Gastrocnemius medialis (tissue), 4 donors: Measurements from ENCODE around the gene B4GALT3. TPM values are rescaled to one million over a fixed set of nuclear protein-coding genes. Genes with fewer than 3 reads are reported as not detected.

Experiments used
- ATAC-seq, 2 donors: fragments of 150-250 bp; one replicate each; pipeline ENCODE4 v1.9.1; 2016
- DNase-seq, 2 donors: peaks; one replicate each; pipeline ENCODE4 v3.0.0-alpha.2; 2019
- H3K27ac ChIP-seq, 4 donors: fragments of 200-600 bp; sonication (generic); 1 replicate in 1 of 4; 2 replicates in 3 of 4; pipeline ENCODE4 v1.5.1; 2016 to 2018; ENCODE audit warnings: mild to moderate bottlenecking in 2 of 4, moderate library complexity in 1 of 4
- H3K27me3 ChIP-seq, 3 donors: fragments of 200-600 bp; sonication (generic) in 2 of 3; 1 replicate in 1 of 3; 2 replicates in 2 of 3; pipeline versions ENCODE4 v1.5.1 to v1.6.0; 2016 to 2019; ENCODE audit warnings: mild to moderate bottlenecking in 1 of 3, moderate library complexity in 1 of 3
- H3K36me3 ChIP-seq, 2 donors: fragments of 200-600 bp; sonication (generic) in 1 of 2; one replicate each; pipeline ENCODE4 v1.5.1; 2017 to 2018
- H3K4me1 ChIP-seq, 2 donors: fragments of 200-600 bp; sonication (generic) in 1 of 2; one replicate each; pipeline ENCODE4 v1.5.1; 2016 to 2017; ENCODE audit warnings: mild to moderate bottlenecking in 2 of 2
- H3K4me3 ChIP-seq, 4 donors: fragments of 200-600 bp; sonication (generic) in 3 of 4; 1 replicate in 1 of 4; 2 replicates in 3 of 4; pipeline ENCODE4 v1.5.1; 2016 to 2019; ENCODE audit warnings: mild to moderate bottlenecking in 2 of 4
- H3K9me3 ChIP-seq, 3 donors: fragments of 200-600 bp; sonication (generic) in 2 of 3; 1 replicate in 1 of 3; 2 replicates in 2 of 3; pipeline ENCODE4 v1.5.1; 2016 to 2019
- CTCF ChIP-seq, 5 experiments: fragments of 450-650 bp in 3 of 5; fragments of 200-600 bp in 2 of 5; sonication (generic) in 2 of 5; IDR thresholded peaks in 4 of 5; conservative IDR thresholded peaks in 1 of 5; 1 replicate in 4 of 5; 2 replicates in 1 of 5; pipeline ENCODE4 v1.5.1; 2016 to 2019; ENCODE audit warnings: antibody characterized with exemption in 5 of 5, mild to moderate bottlenecking in 3 of 5, moderate library complexity in 3 of 5
- POLR2A ChIP-seq, 2 donors: fragments of 450-650 bp; IDR thresholded peaks; one replicate each; pipeline ENCODE4 v1.6.1; 2017; ENCODE audit warnings: antibody characterized with exemption in 2 of 2, mild to moderate bottlenecking in 2 of 2, moderate library complexity in 2 of 2
- in situ Hi-C, 4 donors: fragments of 200-750 bp; cut with MboI; loops; one replicate each; pipeline versions ENCODE4 v1.15.0 to v1.8.0; 2017; ENCODE audit warnings: low sequenced_read_pairs in 4 of 4
- intact Hi-C: fragments of 100-400 bp; cut with DNase I; formaldehyde crosslinking; loops from one replicate; pipeline ENCODE4 v1.15.1; 2023; ENCODE audit warnings: low total_unique reads
- total RNA-seq, 4 donors: library from RNA; depleted of rRNA; stranded (reverse); fragments of >200 nt; gene quantifications; one replicate each; pipeline versions ENCODE4 v1.1.0 to v1.2.3, GENCODE V29; 2016

Gene B4GALT3
- total RNA-seq, 4 donors from 2014 or later: 35.5 to 47.7 (median 43.7) TPM

- DNase-seq: no peak
- intact Hi-C loops: no loop called here
- TF ChIP-seq CTCF (IDR thresholded peaks at IDR 0.05 in 4 of 5, conservative IDR thresholded peaks at IDR 0.05 in 1 of 5): no peak
- no peak for TF ChIP-seq POLR2A (IDR thresholded peaks at IDR 0.05)
Measured at GRCh38 chr1:161164901-161165610, 12.3 kb downstream of the B4GALT3 start.

GRCh38 chr1:161163793-161164192 is 13.5 kb downstream of the B4GALT3 start:
- ATAC-seq (no peak), DNase-seq (no peak)
- no peak overlapping the region for H3K4me3 ChIP-seq
- TF ChIP-seq CTCF (IDR thresholded peaks at IDR 0.05 in 4 of 5, conservative IDR thresholded peaks at IDR 0.05 in 1 of 5) (no peak), POLR2A (IDR thresholded peaks at IDR 0.05) (no peak)
- peaks cover 32 to 39% of the 10 kb centered on the region in 2 donors for H3K4me1 ChIP-seq
- H3K9me3 ChIP-seq: no peaks in the 10 kb centered on the region
- in situ Hi-C loops: no loop called here
- intact Hi-C loops: no loop called here
- no peaks in the 10 kb centered on the region for H3K27me3 ChIP-seq
- H3K36me3 ChIP-seq: peaks cover 0 to 43% of the 10 kb centered on the region in 2 donors
- no peak overlapping the region for H3K27ac ChIP-seq

More at GRCh38 chr1:161164901-161165610, 12.3 kb downstream of the B4GALT3 start:
- Histone ChIP-seq H3K27me3 (no peaks in the 10 kb centered on the region), H3K4me3 (peak overlapping the region; percentile 77 to 90 (median 82)), H3K27ac (peak overlapping the region; percentile 85 to 94 (median 88)), H3K36me3 (peaks cover 0 to 55% of the 10 kb centered on the region in 2 donors), H3K9me3 (no peaks in the 10 kb centered on the region), H3K4me1 (peaks cover 30 to 35% of the 10 kb centered on the region in 2 donors)
- ATAC-seq: no peak
- in situ Hi-C loops: no loop called here

GRCh38 chr1:161162806-161163205 is 14.5 kb downstream of the B4GALT3 start:
- Histone ChIP-seq H3K4me3 (no peak overlapping the region), H3K9me3 (no peaks in the 10 kb centered on the region), H3K4me1 (peaks cover 32 to 43% of the 10 kb centered on the region in 2 donors), H3K27ac (no peak overlapping the region), H3K27me3 (no peaks in the 10 kb centered on the region), H3K36me3 (peaks cover 0 to 43% of the 10 kb centered on the region in 2 donors)
- TF ChIP-seq CTCF (IDR thresholded peaks at IDR 0.05 in 4 of 5, conservative IDR thresholded peaks at IDR 0.05 in 1 of 5): no peak
- TF ChIP-seq POLR2A (IDR thresholded peaks at IDR 0.05): no peak
- DNase-seq: no peak
- intact Hi-C loops: no loop called here
- in situ Hi-C loops: no loop called here
- no peak for ATAC-seq

- Histone ChIP-seq H3K4me3 (no peak overlapping the region), H3K9me3 (no peaks in the 10 kb centered on the region), H3K36me3 (peaks cover 0 to 49% of the 10 kb centered on the region in 2 donors), H3K4me1 (peaks cover 26 to 40% of the 10 kb centered on the region in 2 donors), H3K27me3 (no peaks in the 10 kb centered on the region), H3K27ac (peak overlapping the region in 1 of 4 donors; percentile 5)
- intact Hi-C loops: no loop called here
- no peak for TF ChIP-seq POLR2A (IDR thresholded peaks at IDR 0.05)
- TF ChIP-seq CTCF (IDR thresholded peaks at IDR 0.05 in 4 of 5, conservative IDR thresholded peaks at IDR 0.05 in 1 of 5): no peak
- DNase-seq (no peak), ATAC-seq (no peak)
- in situ Hi-C loops: no loop called here
Measured at GRCh38 chr1:161162052-161162451, 15.3 kb downstream of the B4GALT3 start.
